IMR-90 (cell line): Measurements from ENCODE around the gene TNS3. TPM values are rescaled to one million over a fixed set of nuclear protein-coding genes. Genes with fewer than 3 reads are reported as not detected.

Experiments used
- ATAC-seq: fragments of 200-7000 bp; cut with Tn5 transposase; 2 replicates; pipeline ENCODE4 v1.9.1; 2020; ENCODE audit warnings: low read depth, mild to moderate bottlenecking, moderate library complexity
- BruUV-seq: library from RNA; stranded (reverse); fragments of 400-500 nt; replicated peaks from 2 replicates; lab custom pipeline; 2021; lab: Mats Ljungman, UMichigan
- CTCF ChIA-PET: fragments of 300-600 bp; formaldehyde crosslinking; extraction: SDS; loops from one replicate; lab custom pipeline; 2021; ENCODE audit warnings: antibody characterized with exemption; lab: Yijun Ruan, JAX
- POLR2A ChIA-PET: fragments of 300-600 bp; sonication (Branson Sonifier 250); formaldehyde crosslinking; loops from one replicate; lab custom pipeline; 2022; ENCODE audit warnings: antibody characterized with exemption; ENCODE audit not compliant: unreplicated experiment; lab: Charles Lee
- DNase-seq: peaks from one replicate; pipeline ENCODE4 v3.0.0; 2013
- H2AFZ ChIP-seq: replicated peaks from 2 replicates; pipeline ENCODE3; 2013; ENCODE audit warnings: low read length, mild to moderate bottlenecking; ENCODE audit not compliant: poor library complexity
- H2AK5ac ChIP-seq: 2 replicates; pipeline ENCODE4 v1.6.1; 2013; ENCODE audit warnings: low read depth, low read length, inconsistent platforms
- H2AK9ac ChIP-seq: replicated peaks from 2 replicates; pipeline ENCODE3; 2013; ENCODE audit warnings: mild to moderate bottlenecking, low read depth, low read length, moderate library complexity; ENCODE audit not compliant: poor library complexity
- H2BK120ac ChIP-seq: 2 replicates; pipeline ENCODE4 v1.6.1; 2013; ENCODE audit warnings: low read depth, low read length, inconsistent platforms
- H2BK15ac ChIP-seq: 3 replicates; pipeline ENCODE4 v1.6.1; 2013; ENCODE audit warnings: low read depth, low read length, inconsistent platforms
- H2BK20ac ChIP-seq: 2 replicates; pipeline ENCODE4 v1.6.1; 2013; ENCODE audit warnings: low read depth, mild to moderate bottlenecking, inconsistent platforms, low read length, moderate library complexity
- H2BK5ac ChIP-seq: 2 replicates; pipeline ENCODE4 v1.6.1; 2013; ENCODE audit warnings: mild to moderate bottlenecking, low read depth, low read length, inconsistent platforms; ENCODE audit not compliant: poor library complexity, severe bottlenecking
- H3K14ac ChIP-seq: replicated peaks from 2 replicates; pipeline ENCODE4 v1.6.1; 2013; ENCODE audit warnings: low read depth, low read length, inconsistent platforms
- H3K18ac ChIP-seq: 2 replicates; pipeline ENCODE4 v1.6.1; 2013; ENCODE audit warnings: low read depth, low read length, control low read depth
- H3K23ac ChIP-seq: 2 replicates; pipeline ENCODE4 v1.6.1; 2013; ENCODE audit warnings: low read depth, low read length, inconsistent platforms
- H3K27ac ChIP-seq: 2 replicates; pipeline ENCODE4 v1.5.1; 2013; ENCODE audit warnings: mild to moderate bottlenecking, control low read depth, low read length; ENCODE audit not compliant: insufficient read depth
- H3K27me3 ChIP-seq: 2 replicates; pipeline ENCODE4 v1.6.1; 2013; ENCODE audit warnings: low read length; ENCODE audit not compliant: control insufficient read depth, insufficient read depth
- H3K36me3 ChIP-seq: 2 replicates; pipeline ENCODE4 v1.6.1; 2013; ENCODE audit warnings: low read length, mixed read lengths; ENCODE audit not compliant: control insufficient read depth, insufficient read depth
- H3K4ac ChIP-seq: 2 replicates; pipeline ENCODE4 v1.6.1; 2013; ENCODE audit warnings: low read depth, low read length, inconsistent platforms
- H3K4me1 ChIP-seq: 2 replicates; pipeline ENCODE4 v1.6.1; 2013; ENCODE audit warnings: low read length, mixed read lengths; ENCODE audit not compliant: control insufficient read depth, insufficient read depth
- H3K4me2 ChIP-seq: 2 replicates; pipeline ENCODE4 v1.6.1; 2013; ENCODE audit warnings: low read depth, mild to moderate bottlenecking, control low read depth, low read length, moderate library complexity
- H3K4me3 ChIP-seq: 2 replicates; pipeline ENCODE4 v1.5.1; 2013; ENCODE audit warnings: low read depth, mild to moderate bottlenecking, control low read depth, low read length, moderate library complexity; ENCODE audit not compliant: insufficient read depth
- H3K56ac ChIP-seq: 2 replicates; pipeline ENCODE4 v1.6.1; 2013; ENCODE audit warnings: low read length, inconsistent platforms; ENCODE audit not compliant: insufficient read depth; ENCODE audit errors: extremely low read depth
- H3K79me1 ChIP-seq, 2 experiments: 2 replicates each; pipeline ENCODE4 v1.6.1; 2013; ENCODE audit warnings: low read length in 2 of 2, inconsistent platforms in 1 of 2, low read depth in 1 of 2
- H3K9ac ChIP-seq: 2 replicates; pipeline ENCODE4 v1.6.1; 2013; ENCODE audit warnings: low read depth, low read length, control low read depth
- H3K9me1 ChIP-seq: 2 replicates; pipeline ENCODE4 v1.6.1; 2013; ENCODE audit warnings: low read length, inconsistent platforms; ENCODE audit not compliant: insufficient read depth
- H3K9me3 ChIP-seq: 2 replicates; pipeline ENCODE4 v1.6.1; 2013; ENCODE audit warnings: low read length; ENCODE audit not compliant: control insufficient read depth, insufficient read depth
- H4K20me1 ChIP-seq: 2 replicates; pipeline ENCODE4 v1.6.1; 2013; ENCODE audit warnings: low read length, inconsistent platforms; ENCODE audit not compliant: insufficient read depth
- H4K5ac ChIP-seq: 2 replicates; pipeline ENCODE4 v1.6.1; 2013; ENCODE audit warnings: mild to moderate bottlenecking, low read depth, low read length, control low read depth
- H4K8ac ChIP-seq, 2 experiments: 2 replicates each; pipeline ENCODE4 v1.6.1; 2013; ENCODE audit warnings: low read depth in 2 of 2, low read length in 2 of 2, control low read depth in 1 of 2, inconsistent platforms in 1 of 2
- H4K91ac ChIP-seq: 2 replicates; pipeline ENCODE4 v1.6.1; 2013; ENCODE audit warnings: low read depth, low read length, inconsistent platforms; ENCODE audit not compliant: insufficient read depth
- BHLHE40 ChIP-seq: fragments of 150-350 bp; IDR thresholded peaks from 2 replicates; pipeline ENCODE4 v1.6.1; 2016; ENCODE audit warnings: mild to moderate bottlenecking, low read depth, low read length
- CTCF ChIP-seq: conservative IDR thresholded peaks from 2 replicates; pipeline ENCODE4 v1.5.1; 2012; ENCODE audit warnings: mild to moderate bottlenecking, low read depth, low read length, improper control_type of control experiment
- FOS ChIP-seq: fragments of 150-350 bp; IDR thresholded peaks from 2 replicates; pipeline ENCODE4 v1.6.1; 2016; ENCODE audit warnings: low read depth, low read length
- MAZ ChIP-seq: IDR thresholded peaks from 2 replicates; pipeline ENCODE4 v1.6.1; 2012; ENCODE audit warnings: low read depth, mild to moderate bottlenecking, low read length, improper control_type of control experiment, moderate library complexity, borderline replicate concordance
- NFE2L2 ChIP-seq: fragments of 150-350 bp; IDR thresholded peaks from 2 replicates; pipeline ENCODE4 v1.6.1; 2016; ENCODE audit warnings: low read depth, mild to moderate bottlenecking, low read length
- POLR2A ChIP-seq: IDR thresholded peaks from 2 replicates; pipeline ENCODE4 v1.6.1; 2012; ENCODE audit warnings: mild to moderate bottlenecking, low read depth, low read length
- RAD21 ChIP-seq: IDR thresholded peaks from 2 replicates; pipeline ENCODE4 v1.6.1; 2012; ENCODE audit warnings: low read length, improper control_type of control experiment
- RFX5 ChIP-seq: IDR thresholded peaks from 2 replicates; pipeline ENCODE4 v1.8.0; 2012; ENCODE audit warnings: low read depth, mild to moderate bottlenecking, low read length, moderate library complexity
- SMC3 ChIP-seq: fragments of 150-350 bp; IDR thresholded peaks from 2 replicates; pipeline ENCODE4 v1.6.1; 2016; ENCODE audit warnings: low read depth, mild to moderate bottlenecking, antibody characterized with exemption, low read length, moderate library complexity
- WGBS, 2 experiments: methylation state at CpG; one replicate each; pipeline versions ENCODE4 v1.1.5 to v1.1.7; 2013; ENCODE audit warnings: missing lambda C conversion rate in 2 of 2; ENCODE audit not compliant: insufficient read length in 1 of 2; ENCODE audit errors: extremely low coverage in 2 of 2; 5-methylcytosine and 5-hydroxymethylcytosine counted together
- dilution Hi-C: fragments of 300-500 bp; cut with HindIII; formaldehyde crosslinking; loops from one replicate; pipeline ENCODE4 v1.14.3; 2018; ENCODE audit warnings: low sequenced_read_pairs; ENCODE audit not compliant: unreplicated experiment
- in situ Hi-C: fragments of 300-500 bp; cut with MboI; formaldehyde crosslinking; loops from 3 replicates; pipeline ENCODE4 v1.14.3; 2019; ENCODE audit warnings: low sequenced_read_pairs, inconsistent platforms, mixed read lengths
- intact Hi-C: fragments of 100-400 bp; cut with micrococcal nuclease; formaldehyde crosslinking; loops from 2 replicates; pipeline ENCODE4 v1.10.0; 2022
- polyA plus RNA-seq, 3 experiments: library from polyadenylated mRNA; depleted of rRNA; stranded (reverse); fragments of >200 nt; gene quantifications; 2 replicates each; pipeline ENCODE4 v1.2.3, GENCODE V29; 2012; ENCODE audit warnings: low replicate concordance in 1 of 3
- total RNA-seq: library from RNA; depleted of rRNA; stranded (reverse); fragments of >200 nt; gene quantifications from 2 replicates; pipeline ENCODE4 v1.2.3, GENCODE V29; 2012
- TF ChIP-seq, protein P1 (sequence below): fragments of 150-350 bp; IDR thresholded peaks from 2 replicates; pipeline ENCODE4 v1.6.1; 2017; ENCODE audit warnings: mild to moderate bottlenecking, antibody characterized with exemption, low read length, low read depth
- TF ChIP-seq, protein P2 (sequence below): fragments of 150-350 bp; IDR thresholded peaks from 2 replicates; pipeline ENCODE4 v1.6.1; 2016; ENCODE audit warnings: low read depth, mild to moderate bottlenecking, low read length, moderate library complexity, borderline replicate concordance

TNS3 gene
- total and polyA plus RNA-seq, 2 of the 4 experiments (the other 2 are of a cell fraction): 64.3 to 79.2 TPM

GRCh38 chr7:47362984-47363383 lies 218.9 kb downstream of the TNS3 start:
- in situ Hi-C loops (no loop called here), dilution Hi-C loops (no loop called here), intact Hi-C loops (loop anchor here (5.0 kb wide), 1 partner anchor 36 kb away; no protein-coding TSS in a partner anchor)
- H3K9ac ChIP-seq: no peak overlapping the region
- WGBS, 2 experiments: 83% methylated on average over 1 of the region's 1 CpG; no CpG with 5 or more reads in 1 of the 2 experiments
- peak overlapping the region; percentile 29; the same call in 1 of the 2 replicates for H2AK5ac ChIP-seq
- no peak overlapping the region for H3K4me2 ChIP-seq
- no peak overlapping the region for H2BK120ac ChIP-seq
- TF ChIP-seq NFE2L2: no peak
- TF ChIP-seq BHLHE40: no peak
- TF ChIP-seq CTCF: no peak
- no peak for TF ChIP-seq RAD21
- no peak for TF ChIP-seq FOS
- TF ChIP-seq SMC3: no peak
- TF ChIP-seq RFX5: no peak
- TF ChIP-seq POLR2A: no peak
- TF ChIP-seq, protein P1, sequence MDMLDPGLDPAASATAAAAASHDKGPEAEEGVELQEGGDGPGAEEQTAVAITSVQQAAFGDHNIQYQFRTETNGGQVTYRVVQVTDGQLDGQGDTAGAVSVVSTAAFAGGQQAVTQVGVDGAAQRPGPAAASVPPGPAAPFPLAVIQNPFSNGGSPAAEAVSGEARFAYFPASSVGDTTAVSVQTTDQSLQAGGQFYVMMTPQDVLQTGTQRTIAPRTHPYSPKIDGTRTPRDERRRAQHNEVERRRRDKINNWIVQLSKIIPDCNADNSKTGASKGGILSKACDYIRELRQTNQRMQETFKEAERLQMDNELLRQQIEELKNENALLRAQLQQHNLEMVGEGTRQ: no peak
- no peak for TF ChIP-seq MAZ
- TF ChIP-seq, protein P2, sequence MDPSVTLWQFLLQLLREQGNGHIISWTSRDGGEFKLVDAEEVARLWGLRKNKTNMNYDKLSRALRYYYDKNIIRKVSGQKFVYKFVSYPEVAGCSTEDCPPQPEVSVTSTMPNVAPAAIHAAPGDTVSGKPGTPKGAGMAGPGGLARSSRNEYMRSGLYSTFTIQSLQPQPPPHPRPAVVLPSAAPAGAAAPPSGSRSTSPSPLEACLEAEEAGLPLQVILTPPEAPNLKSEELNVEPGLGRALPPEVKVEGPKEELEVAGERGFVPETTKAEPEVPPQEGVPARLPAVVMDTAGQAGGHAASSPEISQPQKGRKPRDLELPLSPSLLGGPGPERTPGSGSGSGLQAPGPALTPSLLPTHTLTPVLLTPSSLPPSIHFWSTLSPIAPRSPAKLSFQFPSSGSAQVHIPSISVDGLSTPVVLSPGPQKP: no peak
- H3K4me3 ChIP-seq: no peak overlapping the region
- H3K4ac ChIP-seq: no peak overlapping the region
- H2BK15ac ChIP-seq: no peak overlapping the region
- H2BK20ac ChIP-seq: no peak overlapping the region
- H2BK5ac ChIP-seq: no peak overlapping the region
- peaks cover 37% of the 10 kb centered on the region for H3K36me3 ChIP-seq
- H4K20me1 ChIP-seq: peaks cover 83% of the 10 kb centered on the region
- peaks cover 10% of the 10 kb centered on the region for H3K4me1 ChIP-seq
- peaks cover 55 to 82% of the 10 kb centered on the region in 2 experiments for H3K79me1 ChIP-seq
- no peak overlapping the region for H3K56ac ChIP-seq
- no peaks in the 10 kb centered on the region for H3K27me3 ChIP-seq
- H4K91ac ChIP-seq: no peak overlapping the region
- ATAC-seq: no peak
- peaks cover 54% of the 10 kb centered on the region for H3K9me1 ChIP-seq
- H3K23ac ChIP-seq: 0 out of 2 replicates have a peak overlapping the region, but pooled peaks have one; percentile 47
- no peak overlapping the region for H3K14ac ChIP-seq
- H4K8ac ChIP-seq: no peak overlapping the region
- no peak overlapping the region for H3K18ac ChIP-seq
- no peaks in the 10 kb centered on the region for H3K9me3 ChIP-seq
- H2AFZ ChIP-seq: no peak overlapping the region
- ChIA-PET POLR2A (no interaction called here), CTCF (no interaction called here)
- BruUV-seq: no TSS peak
- DNase-seq: no peak
- H3K27ac ChIP-seq: no peak overlapping the region
- no peak overlapping the region for H2AK9ac ChIP-seq
- H4K5ac ChIP-seq: no peak overlapping the region
